ENCODE measurements around the gene CHST8.

Gene CHST8

GRCh38 chr19:33819880-33820781, 198.4 kb downstream of the CHST8 start:
- in situ Hi-C loops (cut with HindIII; ENCODE audit: low sequenced_read_pairs): loop anchor here (5.0 kb wide), 1 partner anchor 47 kb away; no protein-coding TSS in a partner anchor

- in situ Hi-C loops (cut with HindIII; ENCODE audit: low sequenced_read_pairs): no loop called here
Observed at GRCh38 chr19:33821871-33822270, 200.1 kb downstream of the CHST8 start.
